GM20000 (cell line): ENCODE results near the gene MBTD1.
A peak's percentile ranks its signal among the peaks of the same experiment; 100 is the strongest.

Experiments
- DNase-seq: peaks from one replicate; pipeline ENCODE4 v3.0.0; 2012; ENCODE audit warnings: low spot score
- TF ChIP-seq, protein P1 (sequence below): IDR thresholded peaks from 2 replicates; pipeline ENCODE4 v1.5.1; 2012; ENCODE audit warnings: mild to moderate bottlenecking, control low read depth; ENCODE audit errors: extremely low read depth, missing control alignments

Gene MBTD1

DNA sequence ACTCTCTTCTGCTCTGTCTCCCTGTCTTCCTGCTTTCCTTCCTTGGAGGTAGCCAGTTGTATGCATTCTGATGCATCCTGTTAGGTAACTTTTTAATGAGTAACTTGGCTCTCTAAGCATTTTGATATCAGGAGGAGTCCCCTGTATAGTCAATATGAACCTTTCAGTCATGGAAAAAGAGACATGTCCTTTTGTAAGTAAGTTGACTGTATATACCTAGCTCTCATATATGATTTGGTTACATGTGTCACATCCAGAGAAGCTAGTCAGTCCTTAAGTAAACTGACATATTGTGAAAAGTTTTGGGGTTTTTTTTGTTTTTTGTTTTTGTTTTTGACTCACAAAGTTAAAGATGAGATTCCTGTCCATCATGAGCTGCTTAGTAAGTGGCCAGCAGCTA, 19.3 kb upstream of the MBTD1 start:
- DNase-seq, result no peak
- TF ChIP-seq, protein P1, sequence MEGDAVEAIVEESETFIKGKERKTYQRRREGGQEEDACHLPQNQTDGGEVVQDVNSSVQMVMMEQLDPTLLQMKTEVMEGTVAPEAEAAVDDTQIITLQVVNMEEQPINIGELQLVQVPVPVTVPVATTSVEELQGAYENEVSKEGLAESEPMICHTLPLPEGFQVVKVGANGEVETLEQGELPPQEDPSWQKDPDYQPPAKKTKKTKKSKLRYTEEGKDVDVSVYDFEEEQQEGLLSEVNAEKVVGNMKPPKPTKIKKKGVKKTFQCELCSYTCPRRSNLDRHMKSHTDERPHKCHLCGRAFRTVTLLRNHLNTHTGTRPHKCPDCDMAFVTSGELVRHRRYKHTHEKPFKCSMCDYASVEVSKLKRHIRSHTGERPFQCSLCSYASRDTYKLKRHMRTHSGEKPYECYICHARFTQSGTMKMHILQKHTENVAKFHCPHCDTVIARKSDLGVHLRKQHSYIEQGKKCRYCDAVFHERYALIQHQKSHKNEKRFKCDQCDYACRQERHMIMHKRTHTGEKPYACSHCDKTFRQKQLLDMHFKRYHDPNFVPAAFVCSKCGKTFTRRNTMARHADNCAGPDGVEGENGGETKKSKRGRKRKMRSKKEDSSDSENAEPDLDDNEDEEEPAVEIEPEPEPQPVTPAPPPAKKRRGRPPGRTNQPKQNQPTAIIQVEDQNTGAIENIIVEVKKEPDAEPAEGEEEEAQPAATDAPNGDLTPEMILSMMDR, result no peak

DNA sequence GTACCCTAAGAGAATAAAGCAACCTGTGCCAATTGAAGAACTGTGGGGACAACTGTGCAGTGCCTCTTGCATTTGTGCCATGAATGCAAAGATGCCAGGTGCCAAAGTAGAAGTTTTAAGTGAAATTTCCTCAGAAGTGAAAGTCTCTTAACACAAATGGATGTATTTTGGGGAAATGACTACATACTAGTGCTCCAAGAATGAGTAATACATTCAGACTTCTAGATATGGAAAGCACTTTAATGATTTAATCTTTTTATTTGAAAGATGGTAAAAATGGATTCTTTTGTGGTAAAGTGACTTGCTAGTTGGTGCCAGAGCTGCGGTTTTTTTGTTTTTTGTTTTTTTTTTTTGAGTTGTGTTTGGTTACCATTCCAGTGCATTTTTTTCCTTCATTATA, 15.5 kb upstream of the MBTD1 start:
- no peak for DNase-seq
- TF ChIP-seq, protein P1, result no peak

DNA sequence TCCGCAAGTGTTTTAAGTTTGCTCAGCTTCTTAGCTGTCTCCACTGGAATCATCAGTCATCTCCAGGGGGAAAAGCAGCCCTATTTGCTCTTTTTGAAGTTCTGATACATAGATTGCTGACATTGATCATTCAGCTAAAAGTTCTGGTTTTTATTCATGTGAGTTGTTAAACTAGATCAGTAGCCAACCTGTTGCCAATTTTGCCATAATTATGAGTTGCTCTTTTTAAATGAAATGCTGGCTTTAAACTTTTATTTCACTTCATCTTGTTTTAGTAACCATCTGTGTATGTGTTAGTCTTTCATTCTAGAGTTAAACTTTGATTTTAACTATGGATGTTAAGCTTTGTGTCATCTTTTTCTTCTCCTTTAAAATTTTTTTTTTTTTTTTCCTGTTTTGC, 13.0 kb upstream of the MBTD1 start:
- TF ChIP-seq, protein P1, result no peak

DNA sequence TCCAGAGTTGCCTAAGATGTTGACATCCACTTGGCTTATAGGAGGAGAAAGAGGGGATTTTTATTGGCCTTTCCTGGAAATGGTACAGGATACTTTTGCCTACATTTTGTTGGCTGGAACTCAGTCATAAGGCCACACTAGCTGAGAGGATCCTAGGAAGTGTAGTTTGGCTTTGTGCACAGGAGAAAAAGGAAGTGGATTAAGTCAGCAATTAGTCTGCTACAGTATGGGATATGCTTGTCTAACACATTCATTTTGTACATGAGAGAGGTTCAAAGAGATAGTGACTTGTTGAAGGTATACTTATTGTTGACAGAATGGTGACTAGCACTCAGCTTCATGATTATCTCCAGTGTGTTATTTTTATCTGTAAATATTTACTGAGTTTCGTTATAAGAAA, 10.8 kb upstream of the MBTD1 start:
- TF ChIP-seq, protein P1, result no peak
- no peak for DNase-seq

More for the DNA sequence above, 13.0 kb upstream of the MBTD1 start:
- DNase-seq, result no peak

DNA sequence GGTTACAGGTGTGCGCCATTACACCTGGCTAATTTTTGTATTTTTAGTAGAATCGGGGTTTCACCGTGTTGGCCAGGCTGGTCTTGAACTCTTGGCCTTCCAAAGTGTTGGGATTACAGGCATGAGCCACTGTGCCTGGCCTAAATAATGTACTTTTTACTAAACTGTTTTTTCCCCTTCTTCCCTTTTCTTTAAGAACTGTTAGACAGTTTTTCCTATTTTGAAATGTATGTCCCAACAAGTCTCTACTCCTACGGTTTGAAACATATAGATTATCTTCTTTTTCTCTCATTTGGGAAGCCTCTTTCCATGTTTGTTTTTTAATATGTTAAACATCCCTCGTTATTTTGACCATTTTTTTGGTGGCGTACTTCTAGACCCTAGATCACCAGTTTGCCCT, 10.1 kb upstream of the MBTD1 start:
- TF ChIP-seq, protein P1, result no peak
- no peak for DNase-seq

DNA sequence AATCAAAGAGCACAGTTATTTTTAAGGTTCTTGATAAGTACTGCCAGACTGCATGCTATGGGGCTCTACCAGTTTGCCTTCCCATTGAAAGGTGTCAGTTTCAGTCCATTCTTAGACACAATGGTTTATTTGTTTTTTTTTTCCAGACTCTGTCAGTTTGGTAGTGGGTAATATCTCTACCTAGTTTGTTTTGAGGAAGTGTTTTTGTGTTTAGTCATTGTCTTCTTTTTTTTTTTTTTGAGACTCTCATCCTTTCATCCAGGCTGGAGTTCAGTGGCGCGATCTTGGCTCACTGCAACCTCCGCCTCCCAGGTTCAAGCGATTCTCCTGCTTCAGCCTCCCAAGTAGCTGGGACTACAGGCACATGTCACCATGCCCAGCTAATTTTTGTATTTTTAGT, 4.6 kb upstream of the MBTD1 start:
- DNase-seq, result peak; percentile 16

DNA sequence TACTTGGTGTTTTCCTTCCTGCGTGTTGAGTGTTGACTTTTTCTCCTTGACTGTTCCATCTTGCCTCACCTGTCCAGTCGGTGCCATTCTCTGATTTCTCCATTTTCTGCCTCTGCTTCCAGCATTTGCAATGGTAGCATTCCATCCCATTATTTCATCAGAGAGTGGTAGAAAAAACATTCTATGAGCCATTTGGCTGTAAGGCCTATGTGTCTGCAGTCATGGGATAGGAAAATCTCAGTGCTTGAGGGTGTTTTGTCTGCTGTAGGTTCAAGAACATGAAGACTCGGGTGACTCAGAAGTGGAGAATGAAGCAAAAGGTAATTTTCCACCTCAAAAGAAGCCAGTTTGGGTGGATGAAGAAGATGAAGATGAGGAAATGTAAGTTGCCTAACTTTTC, 3.2 kb upstream of the MBTD1 start:
- no peak for DNase-seq

More for the DNA sequence above, 3.2 kb upstream of the MBTD1 start:
- TF ChIP-seq, protein P1, result no peak
